ENCODE data around the gene MLLT3.

MLLT3 gene

DNA sequence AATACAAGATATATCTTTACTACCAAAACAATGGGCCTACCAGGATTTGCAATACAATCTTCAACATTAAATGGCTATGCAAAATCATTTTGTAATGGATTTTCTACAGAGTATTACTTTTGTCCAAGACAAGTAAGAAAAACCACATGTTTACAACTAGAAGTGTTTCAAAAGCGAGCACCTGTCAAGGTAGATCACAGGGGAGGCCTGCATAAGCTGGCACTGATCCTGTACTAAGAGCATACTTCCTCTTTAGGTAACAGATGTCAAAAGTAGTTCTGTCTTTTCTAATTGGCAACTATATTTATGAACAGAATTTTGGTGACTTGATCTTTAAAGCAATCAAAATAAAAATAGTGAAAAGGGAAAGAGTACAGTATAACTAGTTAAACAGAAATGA lies 249.0 kb downstream of the MLLT3 start:
- DNase-seq, result no peak

DNA sequence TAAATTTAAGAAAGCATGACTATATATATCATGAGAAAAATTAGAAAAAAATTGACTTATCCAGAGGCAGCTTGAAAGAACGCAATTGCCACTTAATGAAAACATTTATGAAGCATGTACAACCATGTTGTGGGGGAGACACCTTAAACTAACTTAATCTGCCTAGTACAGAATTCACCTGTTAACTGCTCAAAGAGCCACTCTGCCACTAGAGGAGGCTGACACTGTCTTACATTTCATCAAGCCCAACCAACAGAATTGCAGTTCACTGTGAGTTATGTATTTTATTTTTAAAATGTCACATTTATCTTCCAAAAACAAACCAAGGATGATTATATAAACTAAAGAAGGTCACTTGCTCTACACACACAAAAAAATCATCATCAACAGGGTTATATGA lies 252.9 kb downstream of the MLLT3 start:
- no peak for DNase-seq

DNA sequence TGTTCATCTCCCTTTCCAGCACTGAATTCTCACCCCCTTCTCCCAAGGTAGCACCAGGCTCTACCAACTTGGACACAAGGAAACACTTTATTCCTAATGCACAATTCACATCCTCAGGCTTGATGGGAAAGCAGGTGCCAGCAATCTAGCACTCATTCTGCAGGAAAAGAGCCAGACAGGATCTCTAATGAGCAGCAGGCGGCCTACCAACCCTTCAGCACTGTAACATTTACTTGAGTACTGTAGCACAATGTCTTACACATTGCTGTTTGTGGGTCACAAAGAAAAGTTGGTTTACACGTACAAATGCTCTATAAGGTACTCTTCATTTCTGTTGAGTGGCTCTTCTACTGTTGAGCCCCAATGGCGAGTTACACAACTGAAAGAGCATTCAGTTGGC lies 254.4 kb downstream of the MLLT3 start:
- no peak for DNase-seq

DNA sequence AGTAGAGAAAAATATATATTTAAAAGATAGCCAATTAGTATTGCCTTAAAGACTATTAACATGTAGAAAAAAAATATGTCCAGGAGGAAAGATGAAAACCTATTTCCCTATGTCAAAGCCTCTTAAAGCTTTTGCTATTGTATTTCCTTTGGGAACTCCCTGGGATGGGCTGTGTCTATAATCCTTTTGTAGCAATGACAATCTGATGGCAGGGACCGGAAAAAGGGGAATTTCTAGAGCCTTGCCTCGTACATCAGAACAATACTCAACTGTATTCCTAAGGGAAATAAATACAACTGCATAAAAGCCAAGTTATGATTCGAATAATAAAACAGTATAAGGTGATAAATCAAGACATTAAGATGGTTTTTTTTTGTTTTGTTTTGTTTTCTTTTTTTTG lies 257.3 kb downstream of the MLLT3 start:
- no peak for DNase-seq

GRCh38 chr9:20363233-20363632 lies 259.1 kb downstream of the MLLT3 start:
- no peak for DNase-seq

DNA sequence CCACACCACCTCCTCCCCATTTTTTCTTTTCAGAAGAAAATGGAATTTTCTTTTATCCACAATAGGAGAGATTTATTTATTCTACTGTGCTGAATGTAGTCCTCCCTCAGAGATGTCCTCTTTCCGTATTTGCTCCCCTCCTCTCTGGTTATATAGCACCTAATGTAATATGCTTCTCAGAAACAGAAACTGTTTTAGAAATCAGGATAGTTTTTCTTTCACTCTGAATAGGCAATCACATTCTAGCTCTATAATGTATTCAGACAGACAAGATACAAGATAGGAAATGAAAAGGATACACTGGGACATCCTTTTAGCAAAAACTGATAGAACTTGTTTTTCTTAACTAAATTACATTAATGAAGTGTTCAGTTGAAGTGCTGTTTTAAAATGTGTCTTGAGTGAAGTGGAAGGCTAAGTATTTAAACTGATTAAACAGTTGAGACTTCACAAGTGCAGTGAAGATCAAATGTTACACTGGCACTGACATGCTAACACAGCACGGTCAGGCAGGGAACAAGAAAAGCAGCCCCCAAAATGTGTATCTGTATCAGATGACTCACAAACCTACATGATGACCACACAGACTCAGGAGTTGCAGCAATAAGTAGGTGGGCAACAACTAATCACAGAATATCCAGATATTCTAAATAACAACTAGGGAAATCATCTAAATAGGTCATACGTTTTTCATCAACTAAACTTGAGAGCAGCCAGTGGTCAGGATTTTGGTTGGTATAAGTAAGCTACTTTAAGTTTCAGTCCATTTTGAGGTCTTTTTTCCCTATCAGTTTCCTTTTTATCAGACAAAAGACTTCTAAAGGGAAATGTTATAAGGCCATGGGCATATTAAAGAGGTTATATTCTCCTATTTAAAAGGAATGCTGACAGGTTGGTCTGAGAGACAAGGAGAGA lies 260.4 kb downstream of the MLLT3 start:
- no peak for DNase-seq

- no peak for DNase-seq
Observed at GRCh38 chr9:20361229-20361628, 261.1 kb downstream of the MLLT3 start.

DNA sequence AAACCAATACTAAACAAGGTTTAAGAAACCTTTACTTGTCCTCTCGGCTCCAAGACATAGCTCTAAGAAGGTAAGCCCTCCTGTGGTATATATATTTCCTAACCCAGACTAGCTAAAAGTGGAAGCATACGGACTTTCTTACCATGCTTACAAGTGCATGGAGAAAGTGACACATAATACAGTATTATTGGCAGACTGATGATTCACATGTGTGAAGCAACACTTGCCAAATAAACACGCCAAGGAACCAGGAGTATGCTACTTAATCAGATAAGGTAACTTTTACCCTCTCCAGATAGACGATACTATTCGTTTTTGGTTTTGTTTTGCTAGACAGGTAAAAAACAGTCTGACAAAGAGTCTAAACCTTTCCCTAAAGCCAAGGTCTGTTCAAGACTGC lies 264.1 kb downstream of the MLLT3 start:
- no peak for DNase-seq

DNA sequence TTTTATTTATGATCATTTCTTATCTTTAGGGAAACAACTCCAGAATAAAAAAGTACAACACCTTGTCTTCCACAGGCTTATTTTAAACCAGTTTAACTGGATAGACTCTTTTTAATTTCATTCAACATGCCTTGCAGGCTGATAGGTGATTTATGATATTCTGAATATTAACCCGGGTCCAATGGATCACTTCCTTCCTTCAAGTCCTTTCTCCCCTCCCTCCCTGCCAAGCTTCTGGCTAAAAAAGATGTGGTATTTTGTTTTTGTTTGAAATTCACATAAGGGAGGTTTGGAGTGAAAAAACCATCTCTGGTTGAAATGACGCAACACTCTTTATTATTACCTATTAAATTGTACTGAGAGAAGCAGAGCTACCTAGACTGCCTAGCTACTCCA lies 265.3 kb downstream of the MLLT3 start:
- no peak for DNase-seq

DNA sequence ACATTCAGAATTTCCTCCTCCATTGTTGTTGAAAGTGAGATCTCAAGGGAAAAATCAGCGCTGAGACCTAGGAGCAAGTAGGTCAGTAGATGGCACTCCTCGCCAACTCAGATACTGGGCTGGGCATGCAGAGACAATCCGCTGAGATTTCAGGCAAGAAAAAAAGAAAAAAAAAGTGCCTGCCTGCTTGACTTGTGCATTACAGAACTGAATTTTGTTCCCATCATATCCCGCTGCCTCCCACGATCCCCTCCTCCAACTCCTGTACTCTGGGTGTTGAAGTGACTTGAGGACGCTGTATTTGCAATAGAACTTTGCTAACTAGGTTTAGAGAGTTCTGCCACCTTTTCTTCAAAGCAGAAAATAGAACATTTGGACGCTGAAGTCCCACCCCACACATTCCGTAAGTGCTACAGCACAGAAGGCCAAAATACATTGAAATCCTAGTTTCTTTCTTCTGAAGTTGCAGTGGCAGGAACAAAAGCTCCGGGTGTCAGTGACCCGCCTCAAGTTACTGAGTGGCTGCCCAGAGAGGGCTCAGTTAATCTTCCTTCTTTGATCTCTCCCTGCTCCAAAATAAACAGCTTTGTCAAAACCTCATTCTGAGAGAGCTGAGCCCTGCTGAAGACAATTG lies 265.8 kb downstream of the MLLT3 start:
- DNase-seq, result peak; percentile 58

DNA sequence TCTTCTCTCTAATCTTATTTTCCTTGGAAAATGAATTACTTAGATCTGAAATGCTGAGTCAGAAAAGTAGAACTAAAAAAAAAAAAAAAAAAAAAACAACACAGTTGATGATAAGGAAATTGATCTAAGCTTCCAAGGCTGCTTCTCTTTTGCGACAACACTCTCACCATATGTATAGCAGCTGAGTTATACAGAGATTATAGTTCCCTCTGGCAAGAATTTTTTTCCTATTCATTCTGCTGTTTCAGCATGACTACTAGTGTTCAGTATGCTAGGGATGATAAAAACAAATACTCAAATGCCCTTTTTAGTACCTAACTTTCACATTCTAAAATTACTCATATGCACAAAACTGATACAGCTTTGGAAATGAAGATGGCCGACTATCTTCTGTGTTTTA lies 267.3 kb downstream of the MLLT3 start:
- no peak for DNase-seq

DNA sequence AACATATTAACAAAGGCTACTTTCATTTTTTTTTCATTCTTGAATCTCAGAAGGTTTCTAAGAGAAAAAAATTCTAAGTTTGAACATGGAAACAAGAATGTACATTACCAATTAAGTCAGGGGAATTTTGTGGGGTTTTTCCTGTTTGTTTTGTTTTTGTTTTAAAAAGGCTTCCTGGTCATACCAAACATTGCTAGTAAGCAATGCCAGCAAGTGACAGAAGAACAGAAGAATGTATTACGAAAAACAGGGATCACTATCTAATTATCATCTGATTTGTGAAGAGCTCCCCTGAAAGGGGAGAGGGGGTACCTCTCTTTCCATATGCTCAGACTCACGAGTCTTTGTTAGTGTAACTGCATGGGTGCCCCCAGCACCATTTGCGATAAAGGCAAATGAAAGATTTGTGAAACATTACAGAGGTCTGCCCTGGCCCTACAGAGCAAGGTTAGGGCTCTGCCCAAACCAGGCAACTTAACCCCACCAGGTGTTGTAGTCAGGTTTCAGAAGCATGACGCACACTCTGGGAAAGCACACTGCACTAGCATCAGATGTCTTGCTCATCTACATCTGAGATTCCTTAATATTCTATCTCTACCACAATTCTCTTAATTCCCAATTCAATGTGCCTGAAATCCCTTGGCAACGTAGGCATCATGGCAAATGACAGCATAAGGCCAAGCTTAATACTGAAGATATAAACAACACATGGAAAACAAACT lies 268.2 kb downstream of the MLLT3 start:
- DNase-seq, result no peak

DNA sequence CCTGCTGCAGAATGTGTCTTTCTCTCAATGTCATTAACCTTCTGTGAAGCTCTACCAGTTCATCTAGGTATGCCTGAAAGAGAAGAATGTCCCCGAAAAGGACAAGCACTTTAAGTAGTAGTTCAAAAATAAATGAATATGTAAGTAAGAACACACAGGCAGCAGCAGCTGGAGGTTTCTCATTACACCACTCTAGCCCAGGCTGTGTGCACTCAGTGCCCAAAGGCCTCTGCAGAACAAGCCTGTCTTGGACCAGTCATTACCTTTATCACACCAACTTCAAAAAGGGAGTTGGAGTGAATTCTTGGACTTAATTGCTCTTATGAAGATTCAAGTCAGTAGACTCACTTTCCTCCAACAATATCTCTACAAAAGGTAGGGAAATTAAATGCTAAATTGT lies 268.8 kb downstream of the MLLT3 start:
- no peak for DNase-seq

- DNase-seq, result no peak
Observed at GRCh38 chr9:20352591-20352990, 269.7 kb downstream of the MLLT3 start.

- no peak for DNase-seq
Observed at GRCh38 chr9:20351715-20352114, 270.6 kb downstream of the MLLT3 start.

DNA sequence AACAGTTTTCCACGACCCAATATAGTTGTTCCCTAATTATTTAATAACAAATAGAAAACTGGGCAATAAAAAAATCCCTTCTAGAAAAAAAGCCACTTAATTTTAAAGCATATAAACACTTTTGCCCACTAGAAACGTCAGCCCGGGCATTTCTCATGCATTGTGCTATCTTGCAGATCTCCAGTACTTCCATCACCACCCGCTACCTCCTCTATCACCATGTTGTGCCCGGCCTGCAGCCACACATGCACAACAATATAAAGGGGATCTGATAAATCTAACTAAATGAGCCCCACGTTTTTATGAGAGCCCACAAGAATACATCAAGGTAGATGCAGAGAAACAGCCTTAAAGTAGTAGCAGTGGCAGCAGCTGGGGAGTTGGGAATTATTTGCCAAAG lies 272.7 kb downstream of the MLLT3 start:
- DNase-seq, result no peak

GRCh38 chr9:20343325-20343724 lies 279.0 kb downstream of the MLLT3 start:
- no peak for DNase-seq

DNA sequence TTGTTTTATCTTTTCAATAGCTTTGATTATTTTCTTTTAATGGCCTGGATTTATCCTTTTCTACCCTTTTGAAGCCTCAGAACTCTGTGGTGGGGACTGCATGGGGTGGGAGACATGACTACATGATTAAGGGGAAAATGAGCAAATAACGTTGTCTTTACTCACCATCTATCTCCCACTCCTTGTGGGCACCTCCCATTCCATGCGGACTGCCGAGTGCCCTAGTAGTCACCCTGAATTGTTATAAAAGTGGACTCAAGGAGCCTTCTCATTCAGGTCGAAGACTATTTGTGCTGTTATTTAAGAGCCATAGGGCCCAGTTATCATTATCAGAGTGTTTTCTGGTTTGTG lies 281.8 kb downstream of the MLLT3 start:
- DNase-seq, result no peak

GRCh38 chr9:20335668-20336332 lies 286.5 kb downstream of the MLLT3 start:
- DNase-seq, result no peak

GRCh38 chr9:20333991-20334390 lies 288.3 kb downstream of the MLLT3 start:
- no peak for DNase-seq

GRCh38 chr9:20331095-20331685 lies 291.1 kb downstream of the MLLT3 start:
- no peak for DNase-seq

- no peak for DNase-seq
Observed at GRCh38 chr9:20330688-20331087, 291.6 kb downstream of the MLLT3 start.

DNA sequence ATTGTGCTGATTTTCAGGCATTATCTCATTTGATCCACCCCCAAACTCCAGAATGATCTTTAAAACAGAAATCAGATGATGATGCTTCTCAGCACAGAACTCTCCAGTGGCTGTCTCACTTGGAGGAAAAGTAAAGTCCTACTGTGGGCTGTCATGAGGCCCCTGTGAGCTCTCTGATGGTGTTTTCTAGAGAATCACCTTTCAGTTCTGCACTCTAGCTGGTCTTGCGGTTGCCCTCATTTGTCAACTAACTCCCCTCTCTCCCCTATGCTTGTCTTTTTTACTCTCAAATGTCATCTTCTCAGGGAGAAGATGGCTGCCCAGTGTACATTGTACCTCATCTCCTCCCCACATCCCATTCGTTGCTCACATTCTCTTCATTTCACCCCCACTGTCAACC lies 295.8 kb downstream of the MLLT3 start:
- no peak for DNase-seq

All from CD4-positive, alpha-beta T cell treated with Interleukin-17A for 1 hour (primary cell).